GM23248 (cell line): ENCODE results near the gene SLC9A9. TPM values are rescaled to one million over a fixed set of nuclear protein-coding genes. Genes with fewer than 3 reads are reported as not detected.

ENCODE experiments used
- DNase-seq: peaks from one replicate; pipeline ENCODE4 v3.0.0-alpha.2; 2015
- H2AFZ ChIP-seq: fragments of 200-600 bp; sonication (generic); 2 replicates; pipeline ENCODE4 v1.6.1; 2016; ENCODE audit warnings: antibody characterized with exemption
- H3F3A ChIP-seq: fragments of 200-600 bp; sonication (generic); 2 replicates; pipeline ENCODE4 v1.6.1; 2016; ENCODE audit warnings: mild to moderate bottlenecking, antibody characterized with exemption, mixed run types; ENCODE audit not compliant: insufficient read depth
- H3K27ac ChIP-seq: fragments of 200-600 bp; sonication (generic); 2 replicates; pipeline ENCODE4 v1.5.1; 2016; ENCODE audit warnings: mild to moderate bottlenecking
- H3K27me3 ChIP-seq: fragments of 200-600 bp; sonication (generic); replicated peaks from 2 replicates; pipeline ENCODE4 v1.6.1; 2016; ENCODE audit warnings: mild to moderate bottlenecking; ENCODE audit not compliant: insufficient read depth
- H3K36me3 ChIP-seq: fragments of 200-600 bp; sonication (generic); 2 replicates; pipeline ENCODE4 v1.6.1; 2016; ENCODE audit warnings: low read depth, mild to moderate bottlenecking
- H3K4me1 ChIP-seq: fragments of 200-600 bp; sonication (generic); 2 replicates; pipeline ENCODE4 v1.6.1; 2016; ENCODE audit warnings: mild to moderate bottlenecking; ENCODE audit not compliant: insufficient read depth
- H3K4me2 ChIP-seq: fragments of 200-600 bp; sonication (generic); one replicate; pipeline ENCODE4 v1.6.1; 2016; ENCODE audit warnings: mild to moderate bottlenecking; ENCODE audit not compliant: unreplicated experiment
- H3K4me3 ChIP-seq: fragments of 200-600 bp; sonication (generic); 2 replicates; pipeline ENCODE4 v1.5.1; 2016; ENCODE audit warnings: mild to moderate bottlenecking
- H3K79me2 ChIP-seq: fragments of 200-600 bp; sonication (generic); 2 replicates; pipeline ENCODE4 v1.6.1; 2016; ENCODE audit warnings: mild to moderate bottlenecking; ENCODE audit not compliant: insufficient read depth
- H3K9ac ChIP-seq: fragments of 200-600 bp; sonication (generic); 2 replicates; pipeline ENCODE4 v1.6.1; 2016; ENCODE audit warnings: mild to moderate bottlenecking
- H3K9me2 ChIP-seq: fragments of 200-600 bp; sonication (generic); 2 replicates; pipeline ENCODE4 v1.6.1; 2016; ENCODE audit warnings: mixed run types, mild to moderate bottlenecking, moderate library complexity; ENCODE audit not compliant: insufficient read depth
- H3K9me3 ChIP-seq: fragments of 200-600 bp; sonication (generic); one replicate; pipeline ENCODE4 v1.6.1; 2017; ENCODE audit warnings: low read depth
- H4K20me1 ChIP-seq: fragments of 200-600 bp; sonication (generic); 2 replicates; pipeline ENCODE4 v1.6.0; 2016; ENCODE audit not compliant: insufficient read depth
- EZH2 ChIP-seq: fragments of 200-600 bp; sonication (generic); IDR thresholded peaks from 2 replicates; pipeline ENCODE4 v1.6.1; 2018; ENCODE audit warnings: antibody characterized with exemption, mild to moderate bottlenecking; ENCODE audit not compliant: insufficient read depth, poor library complexity, severe bottlenecking
- EZH2phosphoT487 ChIP-seq: fragments of 200-600 bp; sonication (generic); IDR thresholded peaks from 2 replicates; pipeline ENCODE4 v1.6.1; 2018; ENCODE audit warnings: antibody characterized with exemption, moderate library complexity, mild to moderate bottlenecking, low read depth; ENCODE audit not compliant: insufficient read depth
- WGBS, 2 experiments: methylation state at CpG; one replicate each; pipeline ENCODE4 v1.1.6; 2015 to 2017; ENCODE audit warnings: low lambda C conversion rate in 2 of 2, low coverage in 1 of 2; ENCODE audit errors: missing lambda C conversion rate in 2 of 2; 5-methylcytosine and 5-hydroxymethylcytosine counted together
- in situ Hi-C: fragments of 300-500 bp; cut with MboI; formaldehyde crosslinking; loops from 2 replicates; pipeline ENCODE4 v1.15.0; 2020
- polyA plus RNA-seq: library from polyadenylated mRNA; unstranded; fragments of >200 nt; fragmentation: Nextera tagmentation; extraction: Ambion mirVana; gene quantifications from 2 replicates; pipeline ENCODE4 v1.2.1, GENCODE V29; 2016
- total RNA-seq: library from RNA; depleted of rRNA; stranded (reverse); fragments of >200 nt; shearing (Covaris generic); gene quantifications from 2 replicates; pipeline ENCODE4 v1.2.3, GENCODE V29; 2014

The SLC9A9 gene
- total and polyA plus RNA-seq, 2 experiments from 2014 or later, result 2.8 to 3.2 TPM

DNA sequence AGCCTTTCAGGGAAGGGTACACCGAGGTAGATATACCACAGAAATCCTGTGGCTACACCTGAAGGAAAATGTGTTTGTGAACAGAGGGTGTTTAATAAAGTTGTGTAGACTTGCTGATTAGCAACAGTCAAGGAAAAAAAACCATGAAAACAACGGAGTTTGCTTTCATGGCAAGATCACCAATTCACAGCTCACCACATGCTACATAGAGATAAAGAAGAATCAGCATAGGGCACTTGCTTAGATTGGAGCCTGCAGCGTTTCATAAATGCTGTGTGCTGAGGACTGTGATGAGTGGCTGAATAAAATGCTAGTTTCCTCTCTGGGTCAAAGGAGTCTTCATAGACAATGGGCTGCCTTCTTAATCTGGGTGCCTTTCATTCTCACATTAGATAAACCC, 257.6 kb downstream of the SLC9A9 start:
- in situ Hi-C loops, result no loop called here
- DNase-seq, result no peak

DNA sequence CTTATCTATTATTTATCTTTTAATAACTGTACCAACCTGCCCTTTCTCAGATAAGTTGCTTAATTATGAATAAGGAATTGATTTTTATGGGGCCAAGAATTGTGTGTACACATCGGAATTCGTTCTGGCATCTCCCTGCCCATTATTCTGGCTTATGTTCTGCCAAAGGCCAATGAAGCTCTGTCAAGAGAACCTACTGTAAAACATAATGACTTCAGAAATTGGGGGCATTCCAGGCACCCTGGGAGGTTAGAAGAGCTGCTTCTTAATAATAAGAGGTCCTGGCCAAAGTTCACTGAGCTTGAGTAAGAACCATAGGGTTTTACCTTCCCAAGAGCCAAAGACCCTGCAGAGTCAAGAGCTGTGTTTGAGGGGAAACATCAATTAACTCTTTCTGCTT, 261.7 kb downstream of the SLC9A9 start:
- Histone ChIP-seq H3K4me3 (no peak overlapping the region), H3K9me3 (no peaks in the 10 kb centered on the region), H3K36me3 (no peaks in the 10 kb centered on the region), H4K20me1 (no peaks in the 10 kb centered on the region), H2AFZ (no peak overlapping the region), H3K9ac (no peak overlapping the region), H3K4me1 (peaks cover 7% of the 10 kb centered on the region; the same call in 1 of the 2 replicates), H3F3A (0 out of 2 replicates have a peak, but pooled peaks cover 5% of the 10 kb centered on the region), H3K9me2 (no peaks in the 10 kb centered on the region), H3K27ac (no peak overlapping the region), H3K4me2 (no peak overlapping the region), H3K27me3 (no peaks in the 10 kb centered on the region), H3K79me2 (no peaks in the 10 kb centered on the region)
- in situ Hi-C loops, result no loop called here
- DNase-seq, result peak; percentile 60
- 13 to 17% methylated on average over 2 of the region's 2 CpGs for WGBS, 2 experiments
- TF ChIP-seq EZH2, result no peak
- TF ChIP-seq EZH2phosphoT487, result no peak

More for the DNA sequence above, 257.6 kb downstream of the SLC9A9 start:
- no peak overlapping the region for H3K4me2 ChIP-seq
- H3K9ac ChIP-seq, result no peak overlapping the region
- no peak overlapping the region for H2AFZ ChIP-seq
- H3K36me3 ChIP-seq, result no peaks in the 10 kb centered on the region
- TF ChIP-seq EZH2phosphoT487 (no peak), EZH2 (no peak)
- H3F3A ChIP-seq, result 0 out of 2 replicates have a peak, but pooled peaks cover 5% of the 10 kb centered on the region
- no peaks in the 10 kb centered on the region for H3K9me3 ChIP-seq
- no peak overlapping the region for H3K4me3 ChIP-seq
- no peaks in the 10 kb centered on the region for H3K9me2 ChIP-seq
- WGBS, 2 experiments, result 70 to 79% methylated on average over 3 of the region's 3 CpGs
- H3K4me1 ChIP-seq, result peaks cover 7% of the 10 kb centered on the region; the same call in 1 of the 2 replicates
- H3K79me2 ChIP-seq, result no peaks in the 10 kb centered on the region
- H3K27me3 ChIP-seq, result no peaks in the 10 kb centered on the region
- no peak overlapping the region for H3K27ac ChIP-seq
- H4K20me1 ChIP-seq, result no peaks in the 10 kb centered on the region

GRCh38 chr3:143585720-143586456, 262.4 kb downstream of the SLC9A9 start:
- Histone ChIP-seq H3K4me1 (peaks cover 7% of the 10 kb centered on the region; the same call in 1 of the 2 replicates), H3K9me3 (no peaks in the 10 kb centered on the region), H3K9ac (no peak overlapping the region), H3K79me2 (no peaks in the 10 kb centered on the region), H4K20me1 (no peaks in the 10 kb centered on the region), H3K36me3 (no peaks in the 10 kb centered on the region), H2AFZ (no peak overlapping the region), H3K4me3 (no peak overlapping the region), H3K9me2 (no peaks in the 10 kb centered on the region), H3K27me3 (no peaks in the 10 kb centered on the region), H3K4me2 (no peak overlapping the region), H3F3A (0 out of 2 replicates have a peak, but pooled peaks cover 5% of the 10 kb centered on the region), H3K27ac (no peak overlapping the region)
- in situ Hi-C loops, result no loop called here
- DNase-seq, result no peak
- 73 to 84% methylated on average over 3 to 4 of the region's 4 CpGs for WGBS, 2 experiments
- TF ChIP-seq EZH2, result no peak
- TF ChIP-seq EZH2phosphoT487, result no peak

GRCh38 chr3:143584474-143584873, 263.8 kb downstream of the SLC9A9 start:
- WGBS, 2 experiments, result 96% methylated on average over 1 of the region's 1 CpG
- DNase-seq, result no peak

More at GRCh38 chr3:143584474-143584873, 263.8 kb downstream of the SLC9A9 start:
- no peak overlapping the region for H3K9ac ChIP-seq
- no peaks in the 10 kb centered on the region for H3K27me3 ChIP-seq
- peaks cover 7% of the 10 kb centered on the region; the same call in 1 of the 2 replicates for H3K4me1 ChIP-seq
- H4K20me1 ChIP-seq, result no peaks in the 10 kb centered on the region
- TF ChIP-seq EZH2phosphoT487, result no peak
- no peak for TF ChIP-seq EZH2
- H3K36me3 ChIP-seq, result no peaks in the 10 kb centered on the region
- H3K4me3 ChIP-seq, result no peak overlapping the region
- H3K9me2 ChIP-seq, result no peaks in the 10 kb centered on the region
- H3K27ac ChIP-seq, result no peak overlapping the region
- no peak overlapping the region for H3K4me2 ChIP-seq
- no peaks in the 10 kb centered on the region for H3K79me2 ChIP-seq
- in situ Hi-C loops, result no loop called here
- H2AFZ ChIP-seq, result no peak overlapping the region
- H3K9me3 ChIP-seq, result no peaks in the 10 kb centered on the region
- 0 out of 2 replicates have a peak, but pooled peaks cover 5% of the 10 kb centered on the region for H3F3A ChIP-seq
